NCI-H345 treated with DMSO at 0.1 percent for 48 hours (cell line): Measurements from ENCODE around the gene SMG9.

Experiments
- DNase-seq: peaks from one replicate; lab custom pipeline; 2025; ENCODE audit not compliant: unreplicated experiment; lab: John Stamatoyannopoulos, UW

SMG9 gene

GRCh38 chr19:43726736-43727592 lies 27.8 kb downstream of the SMG9 start:
- DNase-seq = no peak

GRCh38 chr19:43725468-43725867 lies 29.3 kb downstream of the SMG9 start:
- no peak for DNase-seq

- DNase-seq = no peak
Observed at GRCh38 chr19:43724896-43725295, 29.9 kb downstream of the SMG9 start.

GRCh38 chr19:43723588-43723987 lies 31.2 kb downstream of the SMG9 start:
- no peak for DNase-seq

DNA sequence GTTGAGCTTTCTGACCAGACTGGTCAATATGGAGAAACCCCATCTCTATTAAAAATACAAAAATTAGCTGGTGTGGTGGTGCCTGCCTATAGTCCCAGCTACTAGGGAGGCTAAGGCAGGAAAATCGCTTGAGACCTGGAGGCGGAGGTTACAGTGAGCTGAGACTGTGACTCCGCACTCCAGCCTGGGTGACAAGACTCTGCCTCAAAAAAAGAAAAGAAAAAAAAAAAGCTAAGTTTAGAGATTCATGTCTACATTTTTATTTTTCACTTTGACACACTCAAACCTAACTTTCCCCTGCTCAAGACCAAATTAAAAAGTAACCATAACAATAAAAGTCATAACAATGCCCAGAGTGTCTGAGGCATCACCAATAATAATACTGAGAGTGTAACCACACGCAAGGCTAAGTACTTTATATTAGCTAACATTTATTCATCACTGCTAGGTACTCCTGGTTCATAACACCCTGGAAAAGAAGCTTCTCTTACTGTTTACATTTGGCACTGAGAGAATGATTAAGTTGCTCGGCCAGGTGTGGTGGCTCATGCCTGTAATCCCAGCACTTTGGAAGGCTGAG lies 33.2 kb downstream of the SMG9 start:
- no peak for DNase-seq

- DNase-seq = no peak
Observed at GRCh38 chr19:43720936-43721335, 33.8 kb downstream of the SMG9 start.

- no peak for DNase-seq
Observed at GRCh38 chr19:43719918-43720317, 34.8 kb downstream of the SMG9 start.

GRCh38 chr19:43719378-43719868 lies 35.3 kb downstream of the SMG9 start:
- no peak for DNase-seq

DNA sequence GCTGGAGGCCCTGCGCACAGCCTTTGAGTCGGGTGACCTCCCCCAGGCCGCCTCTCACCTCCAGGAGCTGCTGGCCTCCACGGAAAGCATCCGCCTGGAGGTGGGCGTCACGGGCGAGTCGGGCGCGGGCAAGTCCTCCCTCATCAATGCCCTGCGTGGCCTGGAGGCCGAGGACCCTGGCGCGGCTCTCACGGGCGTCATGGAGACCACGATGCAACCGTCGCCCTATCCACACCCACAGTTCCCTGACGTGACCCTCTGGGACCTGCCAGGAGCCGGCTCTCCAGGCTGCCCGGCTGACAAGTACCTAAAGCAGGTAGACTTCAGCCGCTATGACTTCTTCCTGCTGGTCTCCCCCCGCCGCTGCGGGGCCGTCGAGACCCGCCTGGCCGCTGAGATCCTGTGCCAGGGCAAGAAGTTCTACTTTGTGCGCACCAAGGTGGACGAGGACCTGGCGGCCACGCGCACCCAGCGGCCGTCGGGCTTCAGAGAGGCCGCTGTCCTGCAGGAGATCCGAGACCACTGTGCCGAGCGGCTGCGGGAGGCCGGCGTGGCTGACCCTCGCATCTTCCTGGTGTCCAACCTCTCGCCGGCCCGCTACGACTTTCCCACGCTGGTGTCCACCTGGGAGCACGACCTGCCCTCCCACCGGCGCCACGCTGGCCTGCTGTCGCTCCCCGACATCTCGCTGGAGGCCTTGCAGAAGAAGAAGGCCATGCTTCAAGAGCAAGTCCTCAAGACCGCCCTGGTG lies 36.0 kb downstream of the SMG9 start:
- DNase-seq = no peak

DNA sequence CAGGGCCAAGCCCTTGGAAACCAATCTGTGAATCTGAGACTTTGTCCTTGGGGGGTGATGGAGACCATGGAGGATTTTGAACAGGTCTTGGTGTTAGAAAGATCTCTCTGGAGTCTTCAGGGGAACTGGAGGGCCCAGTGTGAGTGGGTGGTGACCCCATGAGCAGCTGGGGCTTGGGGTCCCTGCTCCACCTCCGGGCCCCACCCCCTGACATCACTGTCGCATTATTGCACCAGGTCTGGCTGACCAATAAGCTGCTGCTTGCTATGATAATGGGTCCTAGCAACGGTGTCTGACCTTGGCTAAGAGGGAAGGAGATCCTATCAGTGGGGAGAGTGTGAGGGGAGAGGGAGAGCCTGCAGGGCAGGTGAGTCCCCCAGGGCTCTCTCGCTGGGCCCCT lies 39.0 kb downstream of the SMG9 start, which contains the start of gene IRGC:
TSS of gene IRGC (plus strand) at position 301 of the 400 bp plus-strand sequence. CDS start 2,483 bp downstream, outside the sequence.
- no peak for DNase-seq

DNA sequence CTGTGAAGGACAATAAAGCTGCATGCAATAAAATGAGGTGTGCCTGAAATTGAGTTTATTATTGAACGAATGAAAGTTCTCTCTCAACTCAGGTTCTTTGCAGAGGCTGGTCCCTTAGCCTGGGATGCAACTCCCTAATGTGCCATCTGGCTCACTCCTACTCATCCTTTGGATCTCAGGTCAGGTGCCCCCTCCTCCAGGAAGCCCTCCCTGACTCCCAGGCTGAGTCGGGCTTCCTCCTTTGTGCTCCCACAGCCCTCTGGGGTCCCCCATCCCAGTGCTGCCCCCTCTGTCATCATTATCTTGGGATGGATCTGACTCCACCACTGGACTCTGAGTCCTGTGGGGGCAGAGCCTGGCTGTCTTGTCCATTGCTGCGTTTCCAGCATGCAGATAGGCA lies 41.6 kb downstream of the SMG9 start:
- DNase-seq = no peak

DNA sequence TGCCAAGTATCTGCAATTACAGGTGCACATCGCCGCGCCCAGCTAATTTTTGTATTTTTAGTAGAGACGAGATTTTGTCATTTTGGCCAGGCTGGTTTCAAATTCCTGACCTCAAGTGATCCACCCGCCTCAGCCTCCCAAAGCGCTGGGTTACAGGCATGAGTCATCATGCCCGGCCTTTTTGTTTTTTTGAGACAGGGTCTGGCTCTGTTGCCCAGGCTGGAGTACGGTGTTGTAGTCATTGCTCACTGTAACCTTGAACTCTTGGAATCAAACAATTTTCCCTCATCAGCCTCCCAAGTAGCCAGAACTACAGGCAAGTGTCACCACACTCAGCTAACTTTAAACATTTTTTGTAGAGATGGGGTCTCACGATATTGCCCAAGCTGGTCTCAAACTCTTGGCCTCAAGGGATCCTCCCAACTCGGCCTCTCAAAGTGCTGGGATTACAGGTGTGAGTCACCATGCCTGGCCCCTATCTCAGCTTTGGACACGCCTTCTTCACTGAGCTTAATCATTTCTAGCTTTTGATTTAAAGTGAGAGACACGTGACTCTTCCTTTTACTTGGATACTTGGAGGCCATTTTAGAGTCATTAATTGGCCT lies 42.9 kb downstream of the SMG9 start:
- DNase-seq = no peak

GRCh38 chr19:43708716-43709115 lies 46.0 kb downstream of the SMG9 start:
- DNase-seq = no peak

- no peak for DNase-seq
Observed at GRCh38 chr19:43707158-43707712, 47.5 kb downstream of the SMG9 start.

DNA sequence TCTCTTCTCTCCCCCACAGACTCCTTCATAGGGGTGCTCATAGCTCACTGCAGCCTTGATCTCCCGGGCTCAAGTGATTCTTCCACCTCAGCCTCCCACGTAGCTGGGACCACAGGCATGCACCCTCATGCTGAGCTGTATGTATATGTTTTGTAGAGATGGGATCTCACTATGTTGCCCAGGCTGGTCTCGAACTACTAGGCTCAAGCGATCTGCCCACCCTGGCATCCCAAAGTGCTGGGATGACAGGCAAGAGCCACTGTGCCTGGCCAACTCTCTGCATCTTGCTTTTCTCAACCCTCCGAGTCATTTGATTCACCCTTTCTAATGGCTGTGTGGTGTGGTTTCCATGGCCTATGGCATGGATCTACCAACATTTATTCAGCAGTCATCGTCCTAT lies 49.0 kb downstream of the SMG9 start:
- no peak for DNase-seq

- no peak for DNase-seq
Observed at GRCh38 chr19:43704002-43704705, 50.6 kb downstream of the SMG9 start.

DNA sequence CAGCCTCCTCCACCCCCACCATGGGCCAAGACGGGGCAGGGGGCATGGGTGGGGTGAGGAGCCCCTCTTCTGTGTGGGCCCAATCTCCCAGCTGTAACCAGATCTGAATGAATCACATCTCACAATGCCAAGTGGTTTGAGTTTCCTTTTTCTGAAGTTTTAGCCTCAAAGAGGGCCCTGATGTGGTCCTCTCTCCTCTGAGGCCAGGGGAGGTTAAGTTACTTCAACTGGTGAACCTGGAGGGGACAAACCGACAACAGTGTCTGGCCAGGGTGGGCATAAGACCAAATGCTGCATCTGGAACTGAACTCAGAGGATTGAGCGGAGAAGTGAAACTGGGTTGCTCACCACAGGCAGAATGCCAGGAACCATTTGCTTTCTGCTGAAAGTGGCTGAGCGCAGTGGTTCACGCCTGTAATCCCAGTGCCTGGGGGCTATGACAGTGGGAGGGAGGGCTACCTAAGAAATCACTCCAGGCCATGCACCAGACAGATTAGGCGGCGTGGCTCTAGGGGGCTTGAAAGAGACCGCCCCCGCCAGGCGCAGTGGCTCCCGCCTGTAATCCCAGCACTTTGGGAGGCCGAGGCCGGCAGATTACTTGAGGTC lies 54.3 kb downstream of the SMG9 start:
- DNase-seq = no peak

- DNase-seq = no peak
Observed at GRCh38 chr19:43699506-43700394, 55.0 kb downstream of the SMG9 start.

DNA sequence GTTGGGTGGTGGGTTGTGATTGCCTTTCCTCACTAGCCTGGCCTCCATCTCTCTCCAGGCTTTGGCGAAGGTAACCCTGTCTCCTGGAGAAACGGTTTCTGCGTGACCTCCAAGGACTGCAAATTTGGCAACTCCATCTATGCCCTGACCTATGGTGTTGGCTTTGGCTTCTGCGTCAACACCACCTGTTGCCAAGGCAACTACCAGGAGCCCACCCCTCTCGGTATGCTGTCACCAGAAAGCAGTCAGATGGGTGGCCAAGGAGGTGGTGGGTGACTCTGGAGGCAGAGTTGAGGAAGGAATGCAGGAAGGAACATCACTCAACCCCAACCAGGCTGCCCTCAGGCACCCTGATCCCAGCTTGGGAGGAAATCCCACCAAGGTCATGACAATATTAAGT lies 57.5 kb downstream of the SMG9 start:
- no peak for DNase-seq
